Liver (tissue), 9 donors: ENCODE data around the gene GLE1. TPM values are rescaled to one million over a fixed set of nuclear protein-coding genes. Genes with fewer than 3 reads are reported as not detected.

Experiments
- DNase-seq: peaks from one replicate; pipeline ENCODE4 v3.0.0-alpha.2; 2017; ENCODE audit warnings: low spot score
- H3K27ac ChIP-seq, 2 donors: one replicate each; pipeline ENCODE4 v1.7.0; 2013; ENCODE audit warnings: inconsistent platforms in 2 of 2, low read length in 2 of 2, control low read depth in 1 of 2, low read depth in 1 of 2, mild to moderate bottlenecking in 1 of 2
- H3K27me3 ChIP-seq, 4 donors: one replicate each; pipeline versions ENCODE4 v1.6.1 to v1.7.0; 2013; ENCODE audit warnings: low read length in 3 of 4, inconsistent platforms in 1 of 4, mild to moderate bottlenecking in 1 of 4, moderate library complexity in 1 of 4; ENCODE audit not compliant: control insufficient read depth in 4 of 4, insufficient read depth in 4 of 4
- H3K36me3 ChIP-seq, 4 donors: one replicate each; pipeline versions ENCODE4 v1.6.1 to v1.7.0; 2013; ENCODE audit warnings: low read length in 3 of 4, mild to moderate bottlenecking in 3 of 4, low read depth in 1 of 4, moderate library complexity in 1 of 4; ENCODE audit not compliant: control insufficient read depth in 4 of 4, insufficient read depth in 3 of 4
- H3K4me1 ChIP-seq, 4 donors: one replicate each; pipeline versions ENCODE4 v1.6.1 to v1.7.0; 2013; ENCODE audit warnings: low read length in 3 of 4, mild to moderate bottlenecking in 3 of 4, moderate library complexity in 1 of 4; ENCODE audit not compliant: control insufficient read depth in 4 of 4, insufficient read depth in 4 of 4
- H3K4me3 ChIP-seq, 3 donors: one replicate each; pipeline versions ENCODE4 v1.6.1 to v1.7.0; 2013; ENCODE audit warnings: low read length in 3 of 3, control low read depth in 1 of 3, low read depth in 1 of 3, mild to moderate bottlenecking in 1 of 3
- H3K9ac ChIP-seq, 2 donors: one replicate each; pipeline ENCODE4 v1.7.0; 2013; ENCODE audit warnings: low read length in 2 of 2, mild to moderate bottlenecking in 2 of 2, moderate library complexity in 2 of 2, control low read depth in 1 of 2, low read depth in 1 of 2
- H3K9me3 ChIP-seq, 4 donors: one replicate each; pipeline versions ENCODE4 v1.6.1 to v1.7.0; 2013; ENCODE audit warnings: low read length in 3 of 4; ENCODE audit not compliant: control insufficient read depth in 4 of 4
- EGR1 ChIP-seq, 2 donors: IDR thresholded peaks; 2 replicates each; pipeline ENCODE4 v1.6.1; 2016 to 2018; ENCODE audit warnings: antibody characterized with exemption in 2 of 2, low read depth in 2 of 2
- FOXA1 ChIP-seq: IDR thresholded peaks from 2 replicates; pipeline ENCODE4 v1.6.1; 2016; ENCODE audit warnings: antibody characterized with exemption
- FOXA2 ChIP-seq: IDR thresholded peaks from 2 replicates; pipeline ENCODE4 v1.6.1; 2016; ENCODE audit warnings: antibody characterized with exemption
- HNF4A ChIP-seq, 2 donors: conservative IDR thresholded peaks; 2 replicates each; pipeline ENCODE4 v1.6.1; 2016; ENCODE audit warnings: antibody characterized with exemption in 2 of 2, mild to moderate bottlenecking in 2 of 2
- HNF4G ChIP-seq: IDR thresholded peaks from 2 replicates; pipeline ENCODE4 v1.6.1; 2016; ENCODE audit warnings: antibody characterized with exemption
- JUND ChIP-seq, 2 donors: IDR thresholded peaks; 2 replicates each; pipeline ENCODE4 v1.6.1; 2016; ENCODE audit warnings: antibody characterized with exemption in 2 of 2
- RAD21 ChIP-seq, 2 donors: IDR thresholded peaks; 2 replicates each; pipeline ENCODE4 v1.6.1; 2016; ENCODE audit warnings: antibody characterized with exemption in 2 of 2, mild to moderate bottlenecking in 2 of 2
- RXRA ChIP-seq, 2 donors: IDR thresholded peaks; 2 replicates each; pipeline ENCODE4 v1.6.1; 2017 to 2018; ENCODE audit warnings: antibody characterized with exemption in 2 of 2, mild to moderate bottlenecking in 1 of 2
- SP1 ChIP-seq: IDR thresholded peaks from 2 replicates; pipeline ENCODE4 v1.6.1; 2018; ENCODE audit warnings: antibody characterized with exemption, mild to moderate bottlenecking
- TAF1 ChIP-seq: conservative IDR thresholded peaks from 2 replicates; pipeline ENCODE4 v1.6.1; 2016; ENCODE audit warnings: antibody characterized with exemption, mild to moderate bottlenecking
- YY1 ChIP-seq: IDR thresholded peaks from 2 replicates; pipeline ENCODE4 v1.6.1; 2016; ENCODE audit warnings: antibody characterized with exemption, mild to moderate bottlenecking
- ZBTB33 ChIP-seq: IDR thresholded peaks from 2 replicates; pipeline ENCODE4 v1.6.1; 2016; ENCODE audit warnings: antibody characterized with exemption
- WGBS: extraction: QIAGEN DNeasy Blood & Tissue Kit; methylation state at CpG from one replicate; pipeline ENCODE4 v1.1.7; 2013; 5-methylcytosine and 5-hydroxymethylcytosine counted together
- polyA plus RNA-seq, 2 donors: library from polyadenylated mRNA; stranded (reverse) in 1 of 2; unstranded in 1 of 2; fragments of 200-250 nt in 1 of 2; fragments of >200 nt in 1 of 2; fragmentation: Nextera tagmentation in 1 of 2; extraction: Ambion mirVana in 1 of 2; gene quantifications; one replicate each; pipeline versions ENCODE4 v1.2.1 to v1.2.3, GENCODE V29; 2013 to 2015
- total RNA-seq, 2 donors: library from RNA; depleted of rRNA; stranded (reverse); fragments of >200 nt; gene quantifications; one replicate each; pipeline ENCODE4 v1.2.3, GENCODE V29; 2014
- TF ChIP-seq, protein P1 (sequence below): IDR thresholded peaks from 2 replicates; pipeline ENCODE4 v1.6.1; 2016; ENCODE audit warnings: antibody characterized with exemption
- TF ChIP-seq, protein P2 (sequence below): IDR thresholded peaks from 2 replicates; pipeline ENCODE4 v1.6.1; 2016; ENCODE audit warnings: antibody characterized with exemption
- TF ChIP-seq, protein P3 (sequence below): fragments of 150-350 bp; IDR thresholded peaks from 2 replicates; pipeline ENCODE4 v1.5.1; 2017; ENCODE audit warnings: improper control_type of control experiment, low read depth, low read length; ENCODE audit not compliant: missing input control
- donor health status: healthy.
- donor health status: healthy.
- donor health status: healthy.
- donor health status: healthy.
- donor health status: healthy.

The GLE1 gene
- total and polyA plus RNA-seq, 4 donors = 5.3 to 19.5 (median 12.8) TPM

DNA sequence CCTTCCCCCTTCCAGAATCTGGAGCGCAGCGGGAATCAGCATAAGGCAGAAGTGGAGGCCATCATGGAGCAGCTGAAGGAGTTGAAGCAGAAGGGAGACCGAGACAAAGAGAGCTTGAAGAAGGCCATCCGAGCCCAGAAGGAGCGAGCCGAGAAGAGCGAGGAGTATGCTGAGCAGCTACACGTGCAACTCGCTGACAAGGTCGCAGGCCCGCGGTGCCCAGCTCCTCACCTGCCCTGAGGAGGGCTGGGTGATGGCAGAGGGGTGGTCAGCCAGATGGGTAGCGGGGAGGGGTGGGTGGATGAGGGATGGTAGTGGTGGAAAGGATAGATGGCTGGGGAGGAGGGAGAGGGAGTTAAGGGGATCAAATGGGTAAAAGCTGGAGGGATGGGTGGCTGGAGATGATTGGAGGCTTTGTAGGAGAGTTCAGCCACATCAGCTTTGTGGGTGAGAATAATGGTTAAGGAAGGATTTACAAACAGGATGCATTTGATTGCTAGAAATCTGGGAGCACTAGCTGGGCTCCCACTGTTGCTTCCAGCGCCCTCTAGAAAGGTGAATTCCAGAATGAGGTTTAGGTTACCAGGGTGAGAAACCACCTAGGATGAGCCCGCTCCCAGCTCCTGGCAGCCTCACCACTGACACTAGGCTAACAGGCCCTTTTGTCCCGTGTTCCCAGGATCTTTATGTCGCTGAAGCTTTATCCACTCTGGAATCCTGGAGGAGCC, 19.7 kb upstream of the GLE1 start:
- TF ChIP-seq RAD21 (IDR thresholded peaks at IDR 0.05) = no peak
- no peak for TF ChIP-seq HNF4A (conservative IDR thresholded peaks at IDR 0.05)
- no peak for TF ChIP-seq SP1
- TF ChIP-seq, protein P1, sequence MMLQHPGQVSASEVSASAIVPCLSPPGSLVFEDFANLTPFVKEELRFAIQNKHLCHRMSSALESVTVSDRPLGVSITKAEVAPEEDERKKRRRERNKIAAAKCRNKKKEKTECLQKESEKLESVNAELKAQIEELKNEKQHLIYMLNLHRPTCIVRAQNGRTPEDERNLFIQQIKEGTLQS = no peak
- TF ChIP-seq, protein P2, sequence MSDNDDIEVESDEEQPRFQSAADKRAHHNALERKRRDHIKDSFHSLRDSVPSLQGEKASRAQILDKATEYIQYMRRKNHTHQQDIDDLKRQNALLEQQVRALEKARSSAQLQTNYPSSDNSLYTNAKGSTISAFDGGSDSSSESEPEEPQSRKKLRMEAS = no peak
- TF ChIP-seq YY1 = no peak
- TF ChIP-seq ZBTB33 = no peak
- TF ChIP-seq FOXA1 = no peak
- no peak for TF ChIP-seq TAF1
- no peak for TF ChIP-seq HNF4G
- WGBS = 98% methylated on average over 17 of the region's 17 CpGs

GRCh38 chr9:128485414-128485855, 19.1 kb upstream of the GLE1 start:
- peaks cover 4 to 42% (median 12%) of the 10 kb centered on the region in 4 donors for H3K36me3 ChIP-seq
- no peak overlapping the region for H3K4me3 ChIP-seq
- H3K27ac ChIP-seq = no peak overlapping the region
- no peaks in the 10 kb centered on the region for H3K4me1 ChIP-seq
- H3K9ac ChIP-seq = no peak overlapping the region
- H3K27me3 ChIP-seq = no peaks in the 10 kb centered on the region
- WGBS = 91% methylated on average over 7 of the region's 7 CpGs
- TF ChIP-seq, protein P3, sequence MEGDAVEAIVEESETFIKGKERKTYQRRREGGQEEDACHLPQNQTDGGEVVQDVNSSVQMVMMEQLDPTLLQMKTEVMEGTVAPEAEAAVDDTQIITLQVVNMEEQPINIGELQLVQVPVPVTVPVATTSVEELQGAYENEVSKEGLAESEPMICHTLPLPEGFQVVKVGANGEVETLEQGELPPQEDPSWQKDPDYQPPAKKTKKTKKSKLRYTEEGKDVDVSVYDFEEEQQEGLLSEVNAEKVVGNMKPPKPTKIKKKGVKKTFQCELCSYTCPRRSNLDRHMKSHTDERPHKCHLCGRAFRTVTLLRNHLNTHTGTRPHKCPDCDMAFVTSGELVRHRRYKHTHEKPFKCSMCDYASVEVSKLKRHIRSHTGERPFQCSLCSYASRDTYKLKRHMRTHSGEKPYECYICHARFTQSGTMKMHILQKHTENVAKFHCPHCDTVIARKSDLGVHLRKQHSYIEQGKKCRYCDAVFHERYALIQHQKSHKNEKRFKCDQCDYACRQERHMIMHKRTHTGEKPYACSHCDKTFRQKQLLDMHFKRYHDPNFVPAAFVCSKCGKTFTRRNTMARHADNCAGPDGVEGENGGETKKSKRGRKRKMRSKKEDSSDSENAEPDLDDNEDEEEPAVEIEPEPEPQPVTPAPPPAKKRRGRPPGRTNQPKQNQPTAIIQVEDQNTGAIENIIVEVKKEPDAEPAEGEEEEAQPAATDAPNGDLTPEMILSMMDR = no peak
- no peak for TF ChIP-seq EGR1 (IDR thresholded peaks at IDR 0.05; ENCODE audit: low read depth in 2 of 2)
- no peak for TF ChIP-seq RXRA (IDR thresholded peaks at IDR 0.05)
- no peak for TF ChIP-seq YY1
- no peak for TF ChIP-seq JUND (IDR thresholded peaks at IDR 0.05)
- TF ChIP-seq, protein P1 = no peak
- TF ChIP-seq FOXA2 = no peak
- H3K9me3 ChIP-seq = no peaks in the 10 kb centered on the region
- DNase-seq = no peak

More for the DNA sequence above, 19.7 kb upstream of the GLE1 start:
- H3K36me3 ChIP-seq = peaks cover 3 to 42% (median 12%) of the 10 kb centered on the region in 4 donors
- no peak overlapping the region for H3K4me3 ChIP-seq
- no peak overlapping the region for H3K27ac ChIP-seq
- no peaks in the 10 kb centered on the region for H3K4me1 ChIP-seq
- H3K9ac ChIP-seq = no peak overlapping the region
- H3K9me3 ChIP-seq = no peaks in the 10 kb centered on the region
- no peaks in the 10 kb centered on the region for H3K27me3 ChIP-seq
- no peak for DNase-seq
